ENCODE measurements around the gene FGD6. TPM values are rescaled to one million over a fixed set of nuclear protein-coding genes. Genes with fewer than 3 reads are reported as not detected.

Gene FGD6
- total RNA-seq, 1 experiment from 2014 or later, result 25.1 TPM

- peaks cover 32% of the 10 kb centered on the region for H3K36me3 Mint-ChIP-seq (ENCODE audit: insufficient read depth, unreplicated experiment)
- DNase-seq (ENCODE audit: unreplicated experiment), result no peak
- H3K4me3 Mint-ChIP-seq (ENCODE audit: unreplicated experiment), result no peak overlapping the region
- no TSS peak for BruUV-seq (replicated peaks)
- ChIA-PET CTCF (interaction anchor here (1.3 kb wide), 1 partner anchor 8 kb away, joined by 3 read pairs; no protein-coding TSS in a partner anchor), POLR2A (interaction anchor here (1.4 kb wide), 1 partner anchor 18 kb away, joined by 4 read pairs; no protein-coding TSS in a partner anchor)
- TF ChIP-seq CTCF (IDR thresholded peaks at IDR 0.05; ENCODE audit: unreplicated experiment), result no peak
- H3K4me1 Mint-ChIP-seq (ENCODE audit: insufficient read depth, unreplicated experiment), result peaks cover 10% of the 10 kb centered on the region
- no peaks in the 10 kb centered on the region for H3K9me3 Mint-ChIP-seq (ENCODE audit: unreplicated experiment)
- intact Hi-C loops (cut with micrococcal nuclease), result no loop called here
- no peaks in the 10 kb centered on the region for H3K27me3 Mint-ChIP-seq (ENCODE audit: insufficient read depth, unreplicated experiment)
- no peak overlapping the region for H3K27ac Mint-ChIP-seq (ENCODE audit: low read depth, unreplicated experiment)
These were observed 52.6 kb downstream of the FGD6 start for GRCh38 chr12:95164656-95165055.

GRCh38 chr12:95158919-95159318 is 58.3 kb downstream of the FGD6 start:
- Mint-ChIP-seq H3K36me3 (ENCODE audit: insufficient read depth, unreplicated experiment) (peaks cover 13% of the 10 kb centered on the region), H3K9me3 (ENCODE audit: unreplicated experiment) (no peaks in the 10 kb centered on the region), H3K27me3 (ENCODE audit: insufficient read depth, unreplicated experiment) (no peaks in the 10 kb centered on the region), H3K4me1 (ENCODE audit: insufficient read depth, unreplicated experiment) (no peaks in the 10 kb centered on the region), H3K27ac (ENCODE audit: low read depth, unreplicated experiment) (no peak overlapping the region), H3K4me3 (ENCODE audit: unreplicated experiment) (no peak overlapping the region)
- intact Hi-C loops (cut with micrococcal nuclease), result no loop called here
- DNase-seq (ENCODE audit: unreplicated experiment), result no peak
- no TSS peak for BruUV-seq (replicated peaks)
- CTCF ChIA-PET, result interaction anchor here (0.6 to 0.7 kb wide), 2 partner anchors 10 to 201 kb away, joined by 3 read pairs; no protein-coding TSS in a partner anchor
- POLR2A ChIA-PET, result interaction anchor here (0.5 kb wide), 1 partner anchor 14 kb away, joined by 3 read pairs; no protein-coding TSS in a partner anchor
- TF ChIP-seq CTCF (IDR thresholded peaks at IDR 0.05; ENCODE audit: unreplicated experiment), result no peak

- Mint-ChIP-seq H3K4me1 (ENCODE audit: insufficient read depth, unreplicated experiment) (no peaks in the 10 kb centered on the region), H3K4me3 (ENCODE audit: unreplicated experiment) (no peak overlapping the region), H3K27me3 (ENCODE audit: insufficient read depth, unreplicated experiment) (no peaks in the 10 kb centered on the region), H3K36me3 (ENCODE audit: insufficient read depth, unreplicated experiment) (peaks cover 22% of the 10 kb centered on the region), H3K27ac (ENCODE audit: low read depth, unreplicated experiment) (no peak overlapping the region), H3K9me3 (ENCODE audit: unreplicated experiment) (no peaks in the 10 kb centered on the region)
- CTCF ChIA-PET, result interaction anchor here (0.8 to 1.2 kb wide), 2 partner anchors 33 to 65 kb away, joined by 4 read pairs; no protein-coding TSS in a partner anchor
- no TSS peak for BruUV-seq (replicated peaks)
- no peak for DNase-seq (ENCODE audit: unreplicated experiment)
- POLR2A ChIA-PET, result interaction anchor here (0.7 to 2.6 kb wide), 6 partner anchors 16 to 322 kb away, joined by 3 to 14 read pairs (median 5); partner anchors contain the start of gene METAP2
- intact Hi-C loops (cut with micrococcal nuclease), result no loop called here
- TF ChIP-seq CTCF (IDR thresholded peaks at IDR 0.05; ENCODE audit: unreplicated experiment), result no peak
These were observed 65.4 kb downstream of the FGD6 start for GRCh38 chr12:95151821-95152220.

GRCh38 chr12:95151406-95151805 is 65.9 kb downstream of the FGD6 start:
- peaks cover 22% of the 10 kb centered on the region for H3K36me3 Mint-ChIP-seq (ENCODE audit: insufficient read depth, unreplicated experiment)
- H3K4me1 Mint-ChIP-seq (ENCODE audit: insufficient read depth, unreplicated experiment), result no peaks in the 10 kb centered on the region
- intact Hi-C loops (cut with micrococcal nuclease), result no loop called here
- H3K4me3 Mint-ChIP-seq (ENCODE audit: unreplicated experiment), result no peak overlapping the region
- H3K27ac Mint-ChIP-seq (ENCODE audit: low read depth, unreplicated experiment), result no peak overlapping the region
- ChIA-PET POLR2A (interaction anchor here (1.2 to 2.6 kb wide), 2 partner anchors 17 to 54 kb away, joined by 4 to 14 read pairs; no protein-coding TSS in a partner anchor), CTCF (interaction anchor here (1.2 kb wide), 1 partner anchor 33 kb away, joined by 4 read pairs; no protein-coding TSS in a partner anchor)
- TF ChIP-seq CTCF (IDR thresholded peaks at IDR 0.05; ENCODE audit: unreplicated experiment), result no peak
- H3K9me3 Mint-ChIP-seq (ENCODE audit: unreplicated experiment), result no peaks in the 10 kb centered on the region
- no TSS peak for BruUV-seq (replicated peaks)
- DNase-seq (ENCODE audit: unreplicated experiment), result no peak
- no peaks in the 10 kb centered on the region for H3K27me3 Mint-ChIP-seq (ENCODE audit: insufficient read depth, unreplicated experiment)
